Muscle of leg (tissue), 11 donors: ENCODE data around the gene RGPD8. TPM values are rescaled to one million over a fixed set of nuclear protein-coding genes. Genes with fewer than 3 reads are reported as not detected.
"Not testable (repeated sequence)": the region's sequence is repeated elsewhere in the genome, so short reads cannot be mapped to it uniquely, and the experiment has no call there.

Experiments
- DNase-seq: peaks from one replicate; pipeline ENCODE4 v3.0.0; 2013
- H3K27ac ChIP-seq: one replicate; pipeline ENCODE4 v1.5.1; 2013; ENCODE audit warnings: mild to moderate bottlenecking, low read length, control low read depth
- H3K27me3 ChIP-seq: one replicate; pipeline ENCODE4 v1.6.1; 2013; ENCODE audit warnings: low read length; ENCODE audit not compliant: control insufficient read depth, insufficient read depth
- H3K36me3 ChIP-seq: one replicate; pipeline ENCODE4 v1.6.1; 2013; ENCODE audit warnings: low read length; ENCODE audit not compliant: control insufficient read depth, insufficient read depth
- H3K4me1 ChIP-seq: one replicate; pipeline ENCODE4 v1.6.1; 2013; ENCODE audit warnings: low read length; ENCODE audit not compliant: control insufficient read depth, insufficient read depth
- H3K4me3 ChIP-seq: one replicate; pipeline ENCODE4 v1.5.1; 2013; ENCODE audit warnings: low read length, control low read depth
- H3K9me3 ChIP-seq: replicated peaks from 2 replicates; pipeline ENCODE4 v1.6.1; 2013; ENCODE audit warnings: low read depth, low read length; ENCODE audit not compliant: control insufficient read depth
- WGBS: methylation state at CpG from one replicate; pipeline ENCODE4 v1.1.5; 2013; ENCODE audit warnings: missing lambda C conversion rate; ENCODE audit not compliant: insufficient coverage; 5-methylcytosine and 5-hydroxymethylcytosine counted together
- polyA plus RNA-seq, 8 donors: library from polyadenylated mRNA; unstranded; fragments of 120-200 nt; gene quantifications; one replicate each; pipeline versions ENCODE4 v1.2.1 to v1.2.3, GENCODE V29; 2013; ENCODE audit warnings: inconsistent platforms in 1 of 8, low replicate concordance in 1 of 8; ENCODE audit not compliant: insufficient read length in 8 of 8, insufficient read depth in 1 of 8
- total RNA-seq: library from RNA; stranded (reverse); fragments of 120-200 nt; gene quantifications from one replicate; pipeline ENCODE4 v1.2.4, GENCODE V29; 2013

RGPD8 gene
- total and polyA plus RNA-seq, 9 donors = 0.72 to 10.2 (median 1.8) TPM

DNA sequence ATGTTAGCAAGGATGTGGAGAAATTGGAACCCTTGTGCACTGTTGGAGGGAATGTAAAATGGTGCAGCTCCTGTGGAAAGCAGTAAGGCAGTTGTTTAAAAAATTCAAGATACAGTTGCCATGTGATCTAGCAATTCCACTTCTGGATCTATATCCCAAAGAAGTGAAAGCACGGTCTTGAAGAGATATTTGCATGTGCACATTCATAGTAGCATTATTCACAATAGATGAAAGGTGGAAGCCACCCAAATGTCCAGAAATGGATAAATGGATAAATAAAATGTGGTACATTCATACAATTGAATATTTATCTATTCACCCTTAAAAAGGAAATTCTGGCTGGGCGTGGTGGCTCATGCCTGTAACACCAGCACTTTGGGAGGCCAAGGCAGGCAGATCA, 79.1 kb downstream of the RGPD8 start:
- H3K9me3 ChIP-seq, H3K36me3 ChIP-seq, H3K4me3 ChIP-seq, DNase-seq, H3K27ac ChIP-seq, H3K27me3 ChIP-seq, H3K4me1 ChIP-seq: not testable (repeated sequence)
- no CpG with 5 or more reads among the region's 2 CpGs for WGBS

DNA sequence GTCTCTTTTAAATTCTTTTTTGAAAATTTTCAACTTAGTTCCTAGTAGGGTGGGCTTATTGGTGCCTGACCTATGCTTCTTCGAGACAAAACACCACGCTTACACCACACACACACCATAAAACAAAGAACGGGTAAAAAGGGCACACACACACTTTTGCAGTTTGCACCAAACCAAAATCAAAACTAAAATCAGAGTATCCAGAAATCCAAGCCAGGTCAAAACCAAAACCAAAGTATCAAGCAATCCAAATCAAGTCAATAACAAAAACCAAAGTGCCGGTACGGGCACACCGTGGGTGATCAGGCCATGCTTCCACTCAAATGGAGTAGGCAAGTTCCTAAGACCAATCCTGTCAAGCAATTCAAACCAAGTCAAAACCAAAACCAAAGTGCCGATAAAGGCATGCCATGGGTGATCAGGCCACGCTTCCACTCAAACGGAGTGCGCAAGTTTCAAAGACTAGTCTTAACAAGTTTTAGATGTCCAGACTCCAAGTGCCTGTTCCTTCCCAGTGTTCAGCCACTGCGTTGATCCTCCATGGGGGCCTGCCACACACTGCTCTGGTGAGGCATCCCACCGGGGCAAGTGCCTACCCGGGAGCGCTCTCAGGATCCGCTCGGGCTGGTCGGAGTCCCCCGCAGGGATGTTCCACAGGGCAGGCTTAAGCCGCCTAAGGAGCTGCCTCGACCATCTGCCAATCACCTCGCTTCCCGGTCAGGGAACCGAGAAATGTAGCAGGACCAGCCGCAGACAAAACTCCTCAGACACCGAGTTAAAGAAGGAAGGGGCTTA, 80.4 kb downstream of the RGPD8 start:
- not testable (repeated sequence) for H3K4me1 ChIP-seq, H3K36me3 ChIP-seq, H3K27ac ChIP-seq, H3K27me3 ChIP-seq, H3K4me3 ChIP-seq, H3K9me3 ChIP-seq, DNase-seq
- WGBS = 100% methylated on average over 1 of the region's 25 CpGs

DNA sequence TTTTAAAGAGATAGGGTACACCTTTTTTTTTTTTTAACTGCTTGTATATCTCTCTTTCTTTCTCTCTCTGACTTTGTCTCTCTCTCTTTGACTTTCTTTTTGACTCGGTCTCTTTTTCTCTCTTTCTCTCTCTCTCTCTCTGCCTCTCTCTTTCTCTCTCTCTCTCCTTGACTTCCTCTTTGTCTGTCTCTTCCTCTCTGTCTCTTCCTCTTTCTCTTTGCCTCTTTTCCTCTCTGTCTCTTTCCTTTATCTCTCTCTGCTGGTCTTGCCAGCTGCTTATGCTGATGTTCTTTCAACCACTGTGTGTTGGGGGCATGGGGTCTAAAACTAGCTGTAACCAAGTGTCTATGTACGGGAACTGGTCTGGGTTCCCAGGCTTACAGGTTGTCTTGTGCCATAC, 81.2 kb downstream of the RGPD8 start:
- H3K4me3 ChIP-seq, H3K27me3 ChIP-seq, H3K9me3 ChIP-seq, H3K36me3 ChIP-seq, H3K4me1 ChIP-seq, H3K27ac ChIP-seq, DNase-seq: not testable (repeated sequence)
- 60% methylated on average over 1 of the region's 2 CpGs for WGBS

DNA sequence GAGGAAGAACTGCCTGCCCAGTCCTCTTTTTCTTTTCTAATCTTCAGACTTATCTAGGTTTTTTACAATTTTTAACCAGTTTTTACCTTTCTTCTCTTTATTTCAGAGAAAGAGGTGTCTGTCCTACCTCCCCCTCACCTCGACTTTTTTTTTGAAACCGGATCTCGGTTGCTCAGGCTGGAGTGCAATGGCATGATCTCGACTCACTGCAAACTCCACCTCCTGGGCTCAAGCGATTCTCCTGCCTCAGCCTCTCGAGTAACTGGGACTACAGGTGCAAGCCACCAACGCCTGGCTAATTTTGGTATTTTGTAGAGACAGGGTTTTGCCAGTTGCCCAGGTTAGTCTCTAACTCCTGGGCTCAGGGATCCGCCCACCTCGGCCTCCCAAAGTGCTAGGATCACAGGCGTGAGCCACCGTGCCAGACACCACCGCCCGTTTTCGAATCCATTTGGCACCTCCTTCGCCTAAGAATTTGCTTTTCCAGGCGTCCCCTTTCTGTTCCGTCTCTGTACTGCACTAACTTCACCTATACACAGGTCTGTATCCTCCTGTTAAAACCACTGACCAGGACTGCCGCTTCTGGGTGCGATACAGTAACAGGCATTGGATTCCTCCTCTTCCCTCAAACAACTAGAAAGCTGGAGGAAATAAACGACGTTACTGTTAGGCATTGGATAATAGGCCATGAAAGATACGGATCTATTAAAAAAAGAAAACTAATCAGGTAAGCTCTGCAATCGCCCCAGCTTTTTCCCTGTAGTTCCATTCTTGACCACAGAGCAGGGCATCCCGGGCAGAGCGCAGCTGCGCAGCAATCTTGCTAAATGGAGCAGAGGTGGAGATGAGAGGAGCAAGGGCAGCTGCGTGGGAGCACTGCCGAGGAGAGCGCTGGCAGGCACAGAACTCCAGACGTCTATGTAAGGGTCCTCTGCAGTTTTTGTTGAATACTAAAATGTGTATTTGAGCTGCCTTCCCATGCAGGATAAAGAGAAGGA, 88.1 kb downstream of the RGPD8 start:
- no peaks in the 10 kb centered on the region for H3K9me3 ChIP-seq

DNA sequence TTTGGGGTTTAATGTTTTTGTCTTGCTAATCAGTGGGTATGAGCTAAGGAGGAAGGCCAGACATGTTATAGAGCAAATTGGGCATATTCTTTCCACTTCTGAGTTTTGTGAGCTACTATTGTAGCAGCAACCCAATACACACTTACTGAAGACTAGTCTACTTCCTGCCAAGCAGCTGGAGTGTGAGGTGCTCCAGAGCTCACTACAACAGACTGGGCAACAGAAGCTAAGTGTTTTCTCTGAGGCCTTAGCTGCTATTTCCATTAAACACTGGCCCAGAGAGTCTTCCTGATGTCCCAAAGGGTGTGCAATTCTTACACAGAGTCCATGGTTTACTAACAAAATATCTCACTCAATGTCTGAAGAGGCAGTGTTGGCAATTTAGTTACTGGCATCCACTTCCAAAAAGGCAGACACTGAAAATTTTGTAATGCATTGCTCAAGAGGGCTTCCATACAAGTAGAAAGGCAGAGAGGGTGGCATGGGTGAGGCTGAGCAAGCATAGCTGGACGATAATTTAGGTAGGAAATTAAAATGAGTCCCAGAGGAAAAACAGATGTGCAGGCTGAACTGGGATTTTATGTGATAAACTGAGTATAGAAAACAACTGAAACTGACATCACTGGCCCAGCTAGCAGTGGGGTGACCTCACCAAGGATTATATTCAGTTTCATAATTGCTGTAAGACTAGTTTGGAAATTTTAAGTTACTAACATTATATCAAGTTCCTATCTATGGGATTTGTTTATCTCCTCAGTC, 89.4 kb downstream of the RGPD8 start:
- Histone ChIP-seq H3K27ac (no peak overlapping the region), H3K27me3 (no peaks in the 10 kb centered on the region), H3K4me1 (peaks cover 2% of the 10 kb centered on the region), H3K36me3 (no peaks in the 10 kb centered on the region), H3K9me3 (no peaks in the 10 kb centered on the region), H3K4me3 (no peak overlapping the region)
- DNase-seq = peak; percentile 86
- WGBS = 7% methylated on average over 1 of the region's 1 CpG

More for the DNA sequence above, 88.1 kb downstream of the RGPD8 start:
- Histone ChIP-seq H3K27me3 (no peaks in the 10 kb centered on the region), H3K27ac (no peak overlapping the region), H3K4me1 (peaks cover 2% of the 10 kb centered on the region), H3K36me3 (no peaks in the 10 kb centered on the region), H3K4me3 (no peak overlapping the region)
- 85% methylated on average over 21 of the region's 30 CpGs for WGBS
- no peak for DNase-seq

DNA sequence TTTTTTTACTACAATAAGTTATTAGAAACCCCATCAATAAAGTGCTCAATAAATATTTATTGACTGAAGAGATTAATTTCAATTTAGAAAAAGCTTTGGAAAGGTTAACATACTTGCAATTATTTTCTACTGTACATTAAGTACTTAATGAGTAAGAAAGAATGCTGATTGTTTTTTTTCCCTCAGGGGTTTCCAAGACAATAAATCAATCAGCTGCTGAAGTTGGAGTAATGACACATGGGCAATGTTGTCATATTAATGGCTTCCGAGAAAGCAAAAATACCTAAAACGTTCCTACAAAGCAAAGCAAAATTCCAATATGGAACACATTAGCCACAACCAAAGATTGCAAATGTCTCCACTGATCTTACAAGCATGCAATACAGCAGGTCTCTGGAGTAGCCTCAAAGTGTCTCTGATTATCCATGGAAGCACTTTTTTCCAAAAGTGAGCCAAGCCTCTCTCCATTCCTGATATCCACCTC, 91.3 kb downstream of the RGPD8 start:
- no peaks in the 10 kb centered on the region for H3K27me3 ChIP-seq
- no peak for DNase-seq
- H3K27ac ChIP-seq = no peak overlapping the region
- H3K36me3 ChIP-seq = no peaks in the 10 kb centered on the region
- WGBS = 0% methylated on average over 1 of the region's 2 CpGs
- no peak overlapping the region for H3K4me3 ChIP-seq
- H3K9me3 ChIP-seq = no peaks in the 10 kb centered on the region
- H3K4me1 ChIP-seq = peaks cover 2% of the 10 kb centered on the region

DNA sequence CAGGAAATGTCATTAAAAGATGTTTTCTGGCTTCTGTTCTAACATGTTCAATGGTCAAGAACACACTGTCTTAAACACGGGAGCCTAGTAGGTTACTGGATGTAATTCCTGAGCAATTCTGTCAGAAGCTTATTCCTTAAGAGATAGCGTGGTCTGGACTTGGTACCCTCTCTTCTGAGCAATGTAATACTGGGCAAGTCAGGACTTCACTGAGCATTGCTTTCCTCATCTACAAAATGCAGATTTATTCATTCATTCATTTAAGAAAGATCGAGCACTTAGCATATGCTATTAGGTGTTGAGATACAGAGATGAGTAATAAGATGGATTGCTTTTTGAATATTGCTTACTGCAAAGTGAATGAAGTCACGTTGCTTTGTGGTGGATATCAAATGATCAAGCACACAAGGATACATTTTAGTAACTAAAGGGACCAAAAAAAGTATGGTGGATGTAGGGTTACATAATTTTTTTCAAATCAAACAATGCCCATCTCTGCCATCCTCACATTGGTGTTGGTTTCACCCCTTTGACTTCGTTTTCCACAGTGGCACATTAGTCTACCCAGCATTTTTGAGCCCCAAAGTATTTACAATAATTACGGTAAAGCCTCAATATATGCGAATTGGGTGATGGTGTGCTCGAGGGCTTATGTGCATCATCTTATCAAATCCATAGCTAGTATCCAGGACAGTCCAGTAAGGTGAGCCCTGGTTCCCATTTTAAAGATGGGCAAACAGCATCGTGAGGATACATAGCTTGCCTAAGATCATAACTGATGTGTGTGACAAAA, 92.8 kb downstream of the RGPD8 start:
- 86% methylated on average over 2 of the region's 9 CpGs for WGBS
- Histone ChIP-seq H3K27me3 (no peaks in the 10 kb centered on the region), H3K9me3 (no peaks in the 10 kb centered on the region), H3K4me3 (no peak overlapping the region), H3K27ac (no peak overlapping the region), H3K36me3 (no peaks in the 10 kb centered on the region), H3K4me1 (peaks cover 2% of the 10 kb centered on the region)
- DNase-seq = peak; percentile 18

DNA sequence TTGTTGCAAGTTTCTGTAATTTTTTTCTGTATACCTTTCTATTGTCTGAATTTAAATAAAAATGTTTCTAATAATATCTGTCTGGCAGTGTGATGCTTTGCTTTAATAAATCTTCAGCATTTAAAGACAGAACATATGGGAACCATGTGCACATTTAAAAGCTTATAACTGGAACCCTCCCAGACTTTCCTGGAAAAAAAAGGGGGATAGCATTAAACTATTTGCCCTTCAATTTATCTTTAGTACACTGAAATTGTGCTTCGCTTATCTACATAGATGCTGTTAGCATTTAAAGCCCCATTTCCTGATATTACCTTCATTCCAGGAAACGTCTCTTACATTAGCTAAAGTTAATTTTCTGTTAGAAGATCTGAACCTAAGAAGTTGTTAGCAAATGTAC, 93.5 kb downstream of the RGPD8 start:
- Histone ChIP-seq H3K4me3 (no peak overlapping the region), H3K9me3 (no peaks in the 10 kb centered on the region), H3K27ac (no peak overlapping the region), H3K4me1 (peaks cover 2% of the 10 kb centered on the region), H3K36me3 (no peaks in the 10 kb centered on the region), H3K27me3 (no peaks in the 10 kb centered on the region)
- peak; percentile 35 for DNase-seq
- no CpG with 5 or more reads among the region's 2 CpGs for WGBS

DNA sequence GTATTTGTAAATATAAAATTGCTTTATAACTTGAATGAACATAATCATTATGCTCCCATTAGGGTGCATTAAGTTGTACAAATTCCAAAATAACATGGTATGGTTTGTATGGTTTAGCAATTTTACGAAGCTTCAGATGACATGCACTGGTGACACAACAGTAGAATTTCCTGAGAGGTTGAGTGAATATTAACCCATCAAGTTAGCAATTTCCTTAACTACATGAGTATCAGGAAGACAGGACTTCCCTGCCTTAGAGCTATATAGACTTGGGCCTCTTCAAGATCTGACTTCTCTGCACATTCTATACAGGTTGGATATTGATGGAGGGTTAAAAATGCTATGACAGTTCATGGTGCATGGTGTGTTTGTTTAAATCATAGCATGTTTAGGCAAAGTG, 97.8 kb downstream of the RGPD8 start:
- Histone ChIP-seq H3K27me3 (no peaks in the 10 kb centered on the region), H3K9me3 (no peaks in the 10 kb centered on the region), H3K4me1 (no peaks in the 10 kb centered on the region), H3K27ac (no peak overlapping the region), H3K36me3 (peaks cover 11% of the 10 kb centered on the region), H3K4me3 (no peak overlapping the region)
- no CpG with 5 or more reads among the region's 1 CpG for WGBS
- DNase-seq = no peak
